Measurements from ENCODE around the gene ARHGEF2. TPM values are rescaled to one million over a fixed set of nuclear protein-coding genes. Genes with fewer than 3 reads are reported as not detected.
A peak's percentile ranks its signal among the peaks of the same experiment; 100 is the strongest.

The ARHGEF2 gene
- total and polyA plus RNA-seq, 9 of the 15 experiments (the other 6 are each of a cell fraction or from before 2014, with no cell fraction given), result 7.1 to 162 (median 62.2) TPM

- TF ChIP-seq TAF15 (IDR thresholded peaks at IDR 0.05; ENCODE audit: low read depth, low read length), result no peak
- TF ChIP-seq ATF7 (IDR thresholded peaks at IDR 0.05), result peak; percentile 97
- TF ChIP-seq MLLT1 (IDR thresholded peaks at IDR 0.05), result no peak
- peak; percentile 76 for TF ChIP-seq JUND (IDR thresholded peaks at IDR 0.05; ENCODE audit: borderline replicate concordance, low read depth, low read length)
- no peak for TF ChIP-seq JUND (tag; IDR thresholded peaks at IDR 0.05; ENCODE audit: borderline replicate concordance, low read depth, low read length)
- TF ChIP-seq ZNF143 (CRISPR knock-in tag; IDR thresholded peaks at IDR 0.05), result 0 out of 2 replicates have a peak, but pooled peaks have one; percentile 14
- TF ChIP-seq ILF3 (IDR thresholded peaks at IDR 0.05; ENCODE audit: borderline replicate concordance), result no peak
- TF ChIP-seq MYC (IDR thresholded peaks at IDR 0.05; ENCODE audit: low read depth, low read length), result peak; percentile 80
- TF ChIP-seq MYC (CRISPR knock-in tag; IDR thresholded peaks at IDR 0.05; ENCODE audit: borderline replicate concordance, low read depth), result no peak
- TF ChIP-seq ZBTB40 (IDR thresholded peaks at IDR 0.05), result no peak
- TF ChIP-seq ZBTB40 (CRISPR knock-in tag; IDR thresholded peaks at IDR 0.05), result no peak
These were observed 5.1 kb upstream of the ARHGEF2 start (continued) for GRCh38 chr1:155983191-155984024.

Data from K562 (cell line).